NCI-H2029 treated with DMSO at 0.1 percent for 48 hours (cell line): ENCODE data around the gene TBX3.
A peak's percentile ranks its signal among the peaks of the same experiment; 100 is the strongest.
"Not testable (repeated sequence)": the region's sequence is repeated elsewhere in the genome, so short reads cannot be mapped to it uniquely, and the experiment has no call there.

Experiments
- DNase-seq: peaks from one replicate; lab custom pipeline; 2025; lab: John Stamatoyannopoulos, UW

The TBX3 gene

DNA sequence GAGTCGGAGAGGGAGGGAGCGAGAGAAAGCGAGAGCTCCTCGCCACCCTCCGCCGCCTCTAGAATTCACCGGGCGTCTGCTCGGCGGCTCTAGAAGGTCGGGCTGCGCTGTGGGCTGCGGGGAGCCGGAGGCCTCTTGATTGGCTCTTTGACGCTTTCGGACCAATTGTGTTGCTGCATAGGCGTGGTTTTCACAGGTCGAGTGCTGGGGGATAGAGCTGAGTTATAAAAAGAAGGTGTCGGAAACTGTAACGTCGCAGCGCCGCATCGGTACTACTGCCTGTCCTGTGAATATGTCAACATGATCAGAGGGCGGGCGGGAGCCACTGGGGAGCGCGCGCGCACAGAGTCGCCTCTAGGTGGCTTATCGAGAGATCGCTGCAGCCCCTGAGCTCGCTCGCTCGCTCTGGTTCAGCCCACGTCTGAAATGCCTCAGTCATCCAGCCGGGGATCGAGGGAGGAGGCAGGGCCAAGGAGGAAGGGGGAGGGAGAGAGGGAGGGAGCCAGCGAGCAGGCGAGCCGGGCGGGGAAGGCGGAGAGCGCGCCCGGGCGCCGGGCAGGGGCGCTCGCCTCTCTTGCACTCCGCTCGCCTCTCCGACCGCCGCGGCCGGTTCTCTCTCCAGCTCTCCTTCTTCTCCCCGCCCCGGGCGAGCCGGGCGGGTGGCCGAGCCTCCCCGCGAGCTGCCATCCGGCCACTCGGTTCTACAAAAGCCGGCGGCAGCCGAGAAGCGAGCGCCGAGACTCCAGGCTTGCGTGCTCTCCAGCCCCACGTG lies at the start of gene TBX3:
TBX3 (minus strand) TSS at position 78 of the 772 bp plus-strand sequence. CDS start 975 bp downstream, outside the sequence.
- peak; percentile 98 for DNase-seq

DNA sequence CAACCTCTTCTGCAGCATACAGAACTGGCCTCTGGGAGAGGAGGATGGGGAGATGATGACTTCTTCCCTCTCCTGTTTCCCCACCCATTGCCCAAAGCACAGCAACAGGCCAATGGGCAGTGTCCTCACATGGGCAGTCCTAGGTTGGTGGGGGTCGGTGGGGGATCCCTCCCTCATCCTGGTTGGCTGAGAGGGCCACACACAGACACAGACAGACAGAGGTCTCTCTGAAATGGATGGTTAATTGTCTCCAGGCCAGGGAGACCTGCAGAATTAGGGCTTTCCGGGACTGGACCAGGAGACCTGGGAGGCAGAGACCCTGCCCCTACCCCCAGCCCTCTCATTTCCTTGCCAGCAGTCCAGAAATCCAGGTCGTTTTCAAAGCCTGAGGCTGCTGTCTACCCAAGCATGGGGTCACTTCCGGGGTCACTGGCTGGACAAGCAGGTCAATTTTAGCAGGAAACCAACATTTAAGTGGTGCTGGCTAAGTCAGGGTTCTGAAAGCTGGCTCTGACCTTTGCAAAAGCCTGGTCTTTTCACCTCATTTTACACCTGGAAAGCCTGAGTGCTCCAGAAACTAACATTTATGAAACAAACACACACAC lies 48.6 kb upstream of the TBX3 start:
- DNase-seq: no peak

DNA sequence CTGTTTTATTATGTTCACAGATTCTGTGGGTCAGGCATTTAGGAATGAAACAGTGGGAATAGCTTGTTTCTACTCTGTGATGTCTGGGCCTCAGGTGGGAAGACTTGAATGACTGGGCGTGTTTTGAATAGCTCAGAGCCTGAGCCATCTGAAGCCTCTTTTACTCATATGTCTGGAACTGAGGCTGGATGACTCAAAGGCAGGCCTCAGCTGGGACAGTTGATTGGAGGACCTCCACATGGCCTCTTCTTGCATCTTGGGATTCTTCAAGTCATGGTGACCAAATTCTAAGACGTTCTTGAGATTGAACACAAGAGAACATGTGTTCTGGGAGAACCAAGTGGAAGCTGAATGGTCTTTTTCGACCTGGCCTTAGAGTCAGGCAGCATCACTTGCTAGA lies 45.8 kb upstream of the TBX3 start:
- DNase-seq: no peak

- peak; percentile 56 for DNase-seq
These were observed 42.2 kb upstream of the TBX3 start for GRCh38 chr12:114726092-114726710.

GRCh38 chr12:114722176-114722575 lies 38.2 kb upstream of the TBX3 start:
- not testable (repeated sequence) for DNase-seq

- no peak for DNase-seq
These were observed 37.3 kb upstream of the TBX3 start for GRCh38 chr12:114721266-114721665.

DNA sequence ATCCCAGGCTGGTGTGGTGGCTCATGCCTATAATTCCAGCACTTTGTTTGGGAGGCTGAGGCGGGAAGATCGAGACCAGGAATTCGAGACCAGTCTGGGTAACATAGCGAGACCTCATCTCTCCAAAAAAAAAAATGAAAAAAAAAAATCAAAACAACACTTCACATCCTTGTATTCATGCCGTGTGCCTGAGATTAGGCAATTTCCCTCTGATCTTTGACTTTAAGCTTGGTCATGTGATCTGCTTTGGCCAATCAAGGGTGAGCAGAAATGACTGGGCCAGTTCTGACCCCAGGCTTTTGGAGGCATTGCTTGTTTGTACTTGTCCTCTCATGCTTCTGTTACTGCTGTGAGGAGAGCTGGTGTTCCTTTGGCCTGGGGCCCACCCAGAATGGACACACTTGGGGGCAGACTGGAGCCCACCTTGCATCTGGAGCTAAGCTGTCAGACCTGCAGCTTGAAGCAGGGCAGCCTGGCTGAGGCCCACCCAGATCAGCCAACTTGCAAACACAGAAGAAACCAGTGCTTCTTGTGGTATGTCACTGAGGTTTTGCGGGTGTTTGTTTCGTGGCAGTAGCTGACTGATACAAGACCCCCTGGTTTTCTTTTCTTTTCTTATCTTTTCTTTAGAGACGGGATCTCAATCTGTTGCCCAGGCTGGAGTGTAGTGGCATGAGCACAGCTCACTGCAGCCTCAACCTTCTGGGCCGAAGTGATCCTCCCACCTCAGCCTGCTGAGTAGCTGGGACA lies 29.7 kb upstream of the TBX3 start:
- DNase-seq: no peak

DNA sequence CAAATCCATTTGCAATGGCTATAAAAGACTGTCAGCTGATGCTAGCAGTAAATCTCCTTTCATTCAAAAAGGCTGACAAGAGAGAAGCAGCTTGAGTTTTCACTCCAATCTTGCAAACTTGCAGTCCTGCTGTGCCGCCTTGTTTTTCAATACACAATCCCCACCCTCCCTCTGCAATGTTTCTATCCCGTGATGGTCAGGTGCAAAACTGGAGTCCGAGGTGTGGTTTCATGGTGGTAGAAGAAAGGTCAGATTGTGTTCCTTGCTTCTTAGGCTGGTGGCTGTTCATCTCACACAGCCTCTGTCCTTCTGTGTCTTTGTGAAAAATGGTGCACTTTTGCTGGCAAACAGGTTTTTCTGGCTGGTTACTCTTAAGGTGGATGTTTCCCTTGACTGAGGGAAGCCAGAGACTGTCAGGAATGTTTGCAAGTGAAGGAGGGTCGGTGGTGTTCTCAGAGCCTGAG lies 27.7 kb upstream of the TBX3 start:
- DNase-seq: no peak

DNA sequence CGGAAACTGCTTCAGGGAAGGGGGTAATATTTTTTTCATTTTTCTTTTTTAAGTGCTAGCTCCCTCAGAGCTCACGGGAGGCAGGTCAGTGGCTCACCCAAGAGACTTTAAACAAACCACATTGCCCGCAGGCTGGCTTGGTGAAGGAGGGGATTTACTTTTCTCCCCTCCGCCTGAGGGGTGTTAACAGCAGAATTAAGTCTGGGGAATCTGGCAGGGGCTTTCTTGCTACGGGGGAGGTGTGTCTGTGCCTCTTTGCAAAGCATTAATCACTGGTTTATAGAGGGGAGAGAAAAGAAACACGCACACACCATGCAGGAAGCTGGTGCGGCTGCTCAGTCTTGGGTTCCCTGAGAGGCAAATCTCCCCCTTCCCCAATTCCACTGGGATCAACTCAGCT lies 26.2 kb upstream of the TBX3 start:
- no peak for DNase-seq

GRCh38 chr12:114709112-114709511 lies 25.1 kb upstream of the TBX3 start:
- DNase-seq: no peak

GRCh38 chr12:114708598-114708997 lies 24.6 kb upstream of the TBX3 start:
- DNase-seq: not testable (repeated sequence)

DNA sequence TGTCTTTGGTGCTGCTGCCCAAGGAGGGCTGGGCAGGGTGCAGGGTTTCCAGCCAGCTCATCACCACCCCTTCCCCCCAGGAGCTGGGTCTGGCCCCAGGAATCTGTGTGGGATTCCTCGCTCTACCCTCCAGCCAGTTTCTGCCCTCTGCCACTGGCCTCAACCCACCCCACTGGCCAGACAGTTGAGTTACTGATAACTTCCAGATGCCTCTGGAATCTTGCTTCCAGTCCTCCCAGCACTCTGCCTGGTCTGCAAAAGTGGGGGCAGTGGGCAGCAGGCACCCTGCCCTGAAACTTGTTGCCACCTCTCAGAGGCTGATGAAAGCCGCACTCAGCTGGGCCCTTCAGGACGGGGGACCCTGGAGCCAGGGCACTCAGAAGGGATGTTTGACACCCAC lies 20.1 kb upstream of the TBX3 start:
- no peak for DNase-seq

- DNase-seq: peak; percentile 46
These were observed 19.1 kb upstream of the TBX3 start for GRCh38 chr12:114703060-114703493.

DNA sequence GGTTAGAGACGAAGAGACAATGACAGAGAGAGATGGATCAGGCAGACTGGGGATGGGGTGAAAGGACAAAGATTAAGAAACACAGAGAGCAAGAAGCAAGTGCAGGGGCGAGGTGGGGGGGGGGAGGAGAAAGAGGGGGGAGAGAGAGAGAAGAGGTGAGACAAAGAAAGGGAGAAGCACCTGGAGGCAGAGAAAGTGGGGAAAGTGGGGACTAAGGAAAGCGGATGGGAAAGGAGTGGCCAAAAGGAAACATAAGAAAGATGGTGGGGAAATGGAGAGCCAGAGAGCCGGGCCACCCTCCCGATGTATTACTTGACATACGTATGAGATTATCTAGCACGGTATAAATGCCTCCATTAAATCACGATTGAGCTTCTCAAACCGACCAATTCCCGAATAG lies 18.5 kb upstream of the TBX3 start:
- no peak for DNase-seq

DNA sequence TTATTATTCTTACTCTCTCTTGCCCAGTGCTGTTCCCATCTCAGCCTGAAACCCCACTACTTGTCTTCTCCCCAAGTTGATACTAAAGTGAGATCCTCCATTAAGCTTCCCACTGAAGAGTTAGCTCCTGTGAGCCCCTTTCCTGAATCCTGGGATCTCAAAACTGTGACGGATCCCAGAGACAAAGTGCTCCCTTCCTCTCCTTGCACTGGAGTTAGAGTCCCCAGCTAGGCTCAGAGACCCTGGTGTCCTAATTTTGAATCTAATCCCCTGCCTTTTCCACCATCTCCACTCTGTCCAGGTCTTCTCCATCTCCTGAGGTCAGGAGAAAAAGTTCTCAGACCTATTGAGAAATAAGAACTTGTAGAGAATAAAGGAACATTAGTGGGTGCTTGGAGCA lies 17.6 kb upstream of the TBX3 start:
- DNase-seq: no peak

DNA sequence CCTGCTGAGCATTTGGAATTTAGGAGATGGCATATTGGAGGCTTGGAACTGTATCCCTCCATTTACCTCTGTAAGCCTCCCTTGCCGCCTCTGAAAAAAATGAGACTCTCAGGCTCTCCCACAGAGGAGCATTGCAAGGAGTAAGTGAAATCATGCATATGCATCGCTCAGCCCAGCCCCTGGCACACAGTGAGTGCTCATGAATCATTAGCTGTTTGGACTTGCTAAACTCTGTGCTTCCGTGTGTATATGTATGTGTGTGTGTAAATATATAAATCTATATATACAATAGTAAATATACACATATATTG lies 17.1 kb upstream of the TBX3 start:
- DNase-seq: no peak

DNA sequence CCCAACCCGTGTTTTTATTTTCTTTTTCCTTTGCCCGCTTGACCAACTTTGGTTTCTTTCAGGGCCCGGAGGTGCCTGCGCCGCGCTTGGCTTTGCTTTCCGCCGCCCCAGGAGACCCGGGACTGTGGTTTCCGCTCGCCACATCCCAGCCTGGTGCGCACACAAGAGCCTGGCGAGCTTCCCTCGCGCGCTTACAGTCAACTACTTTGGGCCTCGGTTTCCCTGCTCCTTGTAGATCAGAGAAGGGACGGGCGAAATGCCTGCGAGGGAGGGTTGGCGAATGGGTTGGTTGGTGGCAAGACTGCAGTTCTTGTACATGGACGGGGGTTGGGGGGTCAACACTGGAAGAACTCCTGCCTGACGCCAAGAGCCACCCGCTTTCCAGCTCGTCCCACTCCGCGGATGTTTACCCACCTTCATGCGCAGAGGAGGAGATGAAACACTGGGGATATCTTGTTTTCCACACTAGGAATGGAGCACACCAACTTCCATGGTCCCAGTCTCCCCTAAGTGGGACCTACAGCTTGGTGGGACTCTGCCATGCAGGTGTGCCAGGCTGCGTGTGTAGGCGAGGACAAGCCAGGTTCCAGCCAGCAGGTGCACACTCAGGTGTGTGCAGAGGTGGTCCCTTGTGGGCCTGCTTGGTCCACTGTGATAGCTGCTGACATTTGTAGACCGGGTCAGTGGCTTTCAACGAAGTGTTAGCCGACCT lies 16.6 kb upstream of the TBX3 start:
- DNase-seq: no peak

GRCh38 chr12:114698566-114699163 lies 14.7 kb upstream of the TBX3 start:
- DNase-seq: no peak

DNA sequence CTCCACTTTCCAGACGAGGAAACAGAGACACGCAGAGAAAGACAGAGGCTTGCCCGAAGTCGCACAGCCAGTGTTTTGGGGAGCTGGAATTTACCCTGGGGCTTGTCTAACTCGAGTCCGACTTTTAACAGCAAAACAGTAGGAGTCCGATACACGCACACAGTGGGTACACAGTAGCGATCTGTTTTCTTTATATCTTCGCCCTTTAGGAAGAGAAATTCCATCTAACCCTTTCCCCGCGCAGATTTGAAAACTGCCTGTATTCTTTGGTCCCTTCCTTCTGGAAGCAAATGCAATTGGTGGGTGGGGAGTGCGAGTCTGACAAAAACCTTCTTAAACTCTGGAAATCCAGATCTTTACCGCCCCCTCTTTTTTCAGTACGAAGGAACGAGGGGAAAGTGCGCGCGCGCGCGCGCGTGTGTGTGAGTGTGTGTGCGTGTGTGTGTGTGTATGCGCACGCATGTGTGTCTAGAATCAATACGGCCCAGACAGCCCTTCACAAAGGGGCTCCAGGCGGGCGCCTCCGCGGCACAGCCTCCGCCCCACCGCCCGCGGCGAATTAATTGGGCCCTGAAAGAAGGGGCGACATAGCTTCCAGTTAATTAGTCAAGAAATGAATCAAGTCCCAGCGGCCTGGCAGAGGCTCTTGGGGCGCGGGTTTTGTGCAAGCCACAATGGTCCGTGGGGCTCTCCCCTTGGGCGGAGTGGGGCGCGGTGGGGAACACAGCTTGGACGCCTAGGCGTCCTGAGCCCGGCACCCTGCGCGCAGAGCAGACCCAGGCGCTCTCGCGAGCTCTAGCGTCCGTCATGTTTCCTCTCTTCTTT lies 14.0 kb upstream of the TBX3 start:
- DNase-seq: no peak

GRCh38 chr12:114697243-114697716 lies 13.3 kb upstream of the TBX3 start:
- no peak for DNase-seq
